Panc1 (cell line): ENCODE results near the gene TRIM56.

Source experiments
- CTCF ChIP-seq: fragments of 450-650 bp; IDR thresholded peaks from 2 replicates; pipeline ENCODE4 v1.5.1; 2017; ENCODE audit warnings: mild to moderate bottlenecking
- REST ChIP-seq, 2 experiments: IDR thresholded peaks; 2 replicates each; pipeline ENCODE4 v1.6.1; 2011 to 2012; ENCODE audit warnings: low read depth in 2 of 2, control low read depth in 1 of 2, low read length in 1 of 2, mild to moderate bottlenecking in 1 of 2, moderate library complexity in 1 of 2; ENCODE audit not compliant: insufficient read depth in 1 of 2
- TCF7L2 ChIP-seq: IDR thresholded peaks from 2 replicates; pipeline ENCODE4 v1.6.1; 2011; ENCODE audit warnings: mild to moderate bottlenecking, low read depth, low read length, inconsistent platforms

DNA sequence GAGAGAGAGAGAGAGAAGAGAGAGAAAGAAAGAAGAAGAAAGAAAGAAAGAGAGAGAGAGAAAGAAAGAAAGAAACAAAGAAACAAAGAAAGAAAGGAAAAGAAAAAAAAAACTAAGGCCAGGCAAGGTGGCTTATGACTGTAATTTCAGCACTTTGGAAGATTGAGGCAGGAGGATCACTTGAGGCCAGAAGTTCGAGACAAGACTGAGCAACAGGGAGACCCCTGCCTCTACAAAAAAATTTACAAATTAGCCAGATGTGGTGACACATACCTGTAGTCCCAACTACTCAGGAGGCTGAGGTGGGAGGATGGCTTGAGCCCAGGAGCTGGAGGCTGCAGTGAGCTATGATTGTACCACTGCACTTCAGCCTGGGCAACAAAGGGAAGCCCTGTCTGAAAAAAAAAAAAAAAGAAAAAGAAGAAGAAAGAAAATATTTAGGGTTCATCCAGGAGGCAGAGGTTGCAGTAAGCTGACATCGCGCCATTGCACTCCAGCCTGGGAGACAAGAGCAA lies 44.4 kb downstream of the TRIM56 start:
- TF ChIP-seq TCF7L2 (no peak), CTCF (no peak), REST (IDR thresholded peaks at IDR 0.05; ENCODE audit: insufficient read depth in 1 of 2, low read depth in 2 of 2, low read length in 1 of 2) (no peak)
